ENCODE data around the gene PRR19.

PRR19 gene

GRCh38 chr19:42271861-42272534 is 29.9 kb upstream of the PRR19 start:
- no peak for DNase-seq

GRCh38 chr19:42272535-42272897 is 29.4 kb upstream of the PRR19 start:
- no peak for DNase-seq

- no peak for DNase-seq
These were observed 28.9 kb upstream of the PRR19 start for GRCh38 chr19:42272989-42273406.

- DNase-seq = no peak
These were observed 28.4 kb upstream of the PRR19 start for GRCh38 chr19:42273407-42274064.

GRCh38 chr19:42274065-42274682 is 27.8 kb upstream of the PRR19 start:
- DNase-seq = no peak

GRCh38 chr19:42275103-42275502 is 26.8 kb upstream of the PRR19 start:
- DNase-seq = no peak

GRCh38 chr19:42275517-42275916 is 26.4 kb upstream of the PRR19 start:
- DNase-seq = no peak

GRCh38 chr19:42276284-42276683 is 25.6 kb upstream of the PRR19 start:
- no peak for DNase-seq

- DNase-seq = peak; percentile 6
These were observed 25.1 kb upstream of the PRR19 start for GRCh38 chr19:42276821-42277220.

DNA sequence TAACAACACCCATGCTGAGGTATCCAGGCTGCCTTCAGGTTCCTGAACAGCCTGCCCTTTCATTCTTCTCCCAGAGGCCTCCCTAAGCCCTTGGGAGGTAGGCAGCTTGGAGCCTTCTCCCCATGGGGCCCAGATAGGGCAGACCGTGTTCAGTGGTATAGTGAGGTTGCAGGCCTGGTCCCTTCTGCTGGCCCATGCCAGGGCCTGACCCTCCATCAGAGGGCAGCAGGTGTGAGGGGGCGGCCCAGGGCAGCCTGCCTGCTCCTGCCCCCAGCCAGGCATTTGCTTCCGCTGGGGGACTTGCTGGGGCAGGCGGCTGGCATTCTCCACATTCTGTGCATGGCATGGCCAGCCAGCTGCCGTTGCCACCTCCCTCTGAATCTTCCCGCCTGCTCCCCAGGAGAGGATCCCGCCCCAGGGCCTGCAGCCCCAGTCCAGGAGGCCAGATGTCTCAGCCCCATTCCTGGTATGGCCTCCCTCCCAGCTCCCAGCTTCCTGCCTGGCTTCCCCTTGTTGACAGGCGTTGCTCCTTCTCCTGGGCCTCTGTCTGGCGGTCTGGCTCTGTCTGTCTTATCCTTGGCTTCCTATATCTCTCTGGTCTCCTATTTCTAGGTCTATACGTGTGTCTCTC is 24.0 kb upstream of the PRR19 start:
- DNase-seq = peak; percentile 2

DNA sequence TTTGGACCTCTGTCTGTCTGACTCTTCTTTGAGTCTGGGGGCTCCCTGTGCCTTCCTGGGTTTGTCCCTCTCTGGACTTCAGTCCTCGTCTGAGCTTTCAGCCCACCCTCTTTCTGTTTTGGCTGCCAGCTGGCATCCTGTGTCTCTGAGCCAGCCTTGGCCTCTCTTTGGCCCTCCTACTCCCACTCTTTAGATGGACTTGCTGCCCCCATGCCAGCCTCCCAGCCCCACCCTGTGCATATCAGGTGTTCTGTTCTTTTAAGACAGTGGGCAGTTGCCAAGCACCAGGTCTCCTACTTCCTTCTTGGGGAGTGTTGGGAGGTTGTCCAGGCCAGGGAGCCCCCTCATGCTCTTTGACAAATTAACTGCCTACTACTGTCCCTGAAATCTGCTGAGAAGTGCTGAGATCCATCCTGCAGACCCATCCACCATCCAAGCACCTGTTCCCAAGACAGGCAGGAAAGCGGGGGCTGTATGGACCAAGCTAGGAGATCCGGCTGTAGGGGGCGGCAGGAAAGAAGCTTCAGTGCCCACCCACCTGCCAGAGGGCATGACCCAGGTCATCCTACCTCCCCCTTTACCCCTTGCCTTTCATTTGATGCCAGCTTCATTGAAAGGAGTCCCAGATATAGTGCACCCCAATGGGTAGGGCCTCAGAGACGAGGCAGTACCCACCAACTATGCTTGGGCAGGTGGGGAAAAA is 23.3 kb upstream of the PRR19 start:
- no peak for DNase-seq

- peak; percentile 8 for DNase-seq
These were observed 22.6 kb upstream of the PRR19 start for GRCh38 chr19:42279155-42279901.

DNA sequence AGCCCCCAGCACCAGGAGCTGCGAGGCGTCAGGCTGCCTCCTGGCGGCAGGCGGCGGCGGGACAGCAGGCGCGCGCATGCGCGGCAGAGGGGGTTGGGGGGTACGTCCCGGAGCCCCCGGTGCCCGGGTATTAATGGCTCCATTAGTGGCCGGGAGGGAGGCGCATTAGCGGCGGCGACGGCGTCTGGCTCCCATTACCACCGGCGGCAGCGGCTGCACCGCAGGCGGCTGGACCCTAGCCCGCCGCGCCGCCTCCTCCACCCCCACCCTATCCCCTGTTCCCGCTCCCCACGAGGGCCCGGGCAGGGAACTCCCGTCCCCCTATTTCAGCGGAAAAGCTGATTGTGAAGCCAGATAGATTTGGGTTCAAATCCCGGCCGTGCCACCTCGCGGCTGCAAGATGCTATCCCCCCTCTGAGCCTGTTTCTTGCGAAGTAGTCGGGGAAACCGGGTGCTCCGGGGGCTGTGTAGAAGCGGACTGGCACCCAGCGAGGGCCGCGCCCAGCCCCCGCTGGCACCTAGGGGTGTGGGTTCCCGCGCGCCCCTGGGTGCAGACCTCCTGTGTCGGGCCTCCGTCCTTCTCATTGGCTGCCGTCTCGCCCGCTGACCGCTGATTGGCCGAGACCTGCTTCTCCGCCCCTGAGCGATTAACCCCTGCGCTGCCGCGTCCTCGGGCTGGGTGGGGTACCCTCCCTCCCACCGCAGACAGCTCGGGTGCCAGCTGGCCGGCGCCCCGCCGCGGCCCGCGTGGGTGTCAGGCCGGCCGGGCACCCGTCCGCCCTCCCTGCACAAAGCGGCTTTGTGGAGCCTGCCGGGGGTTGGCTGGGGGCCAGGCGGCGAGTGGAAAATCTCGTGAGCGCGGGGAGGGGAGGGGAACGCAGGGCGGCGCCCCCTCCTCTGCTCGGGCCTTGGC is 21.8 kb upstream of the PRR19 start:
- DNase-seq = peak; percentile 68

DNA sequence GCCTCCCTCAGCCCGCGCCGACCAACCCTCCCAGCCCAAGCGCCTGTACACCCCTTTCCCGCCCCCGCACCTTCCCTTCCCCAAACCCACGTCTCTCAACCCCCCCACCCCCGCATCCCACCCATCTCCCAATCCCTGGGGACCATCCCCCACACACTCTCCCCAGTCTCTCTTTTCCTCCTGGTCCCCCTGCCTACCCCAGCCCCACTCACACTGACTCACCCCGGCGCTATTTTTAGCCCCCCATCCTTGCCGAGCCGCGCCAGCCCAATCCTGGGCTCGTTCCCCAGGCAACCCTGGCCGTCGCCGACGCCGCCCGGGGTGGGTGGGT is 21.2 kb upstream of the PRR19 start:
- no peak for DNase-seq

- DNase-seq = no peak
These were observed 20.6 kb upstream of the PRR19 start for GRCh38 chr19:42281146-42281826.

DNA sequence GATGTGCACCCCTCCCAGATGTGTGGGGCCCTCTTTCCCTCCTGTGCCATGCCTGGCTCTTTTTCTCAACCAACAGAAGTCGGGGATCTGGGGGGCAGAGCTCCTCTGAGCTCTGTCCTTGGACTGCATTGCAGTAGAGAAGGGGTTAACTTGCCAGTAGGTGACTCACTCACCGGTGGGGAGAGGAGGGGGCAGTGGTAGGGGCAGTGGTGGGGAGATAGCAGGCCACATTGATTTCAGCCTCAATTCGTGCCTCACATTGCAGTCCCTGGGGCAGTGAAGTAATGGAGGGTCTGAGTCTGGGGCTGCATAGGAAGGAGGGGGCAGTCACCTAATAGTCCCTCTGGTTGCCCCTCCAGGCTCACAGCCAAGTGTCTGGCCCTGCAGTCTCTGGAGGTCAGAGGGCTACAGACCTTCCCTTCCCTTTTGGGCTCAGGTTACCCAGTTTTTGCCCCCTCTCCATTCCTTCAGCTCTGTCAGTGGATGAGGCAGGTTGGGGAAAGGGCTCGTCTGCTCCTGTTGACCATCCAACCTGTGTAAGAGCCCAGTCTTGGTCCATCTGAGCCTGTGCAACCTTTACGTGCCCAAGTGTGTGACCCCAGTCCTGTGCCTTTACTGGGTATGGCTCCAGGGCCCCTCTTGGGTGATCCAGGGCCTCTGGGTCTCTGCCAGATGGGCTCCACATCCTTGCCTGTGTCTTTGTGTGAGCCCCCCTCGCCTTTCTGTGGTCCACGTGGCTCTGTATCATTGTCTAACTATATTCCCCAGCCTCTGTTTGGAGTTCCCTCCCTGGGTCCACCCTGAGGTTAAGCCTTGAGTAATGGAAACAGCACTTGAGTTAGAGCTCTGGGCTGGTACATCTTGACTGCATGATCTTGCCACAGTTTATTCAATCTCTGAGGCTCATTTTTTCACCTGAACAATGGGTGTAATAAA is 19.8 kb upstream of the PRR19 start:
- DNase-seq = peak; percentile 26

DNA sequence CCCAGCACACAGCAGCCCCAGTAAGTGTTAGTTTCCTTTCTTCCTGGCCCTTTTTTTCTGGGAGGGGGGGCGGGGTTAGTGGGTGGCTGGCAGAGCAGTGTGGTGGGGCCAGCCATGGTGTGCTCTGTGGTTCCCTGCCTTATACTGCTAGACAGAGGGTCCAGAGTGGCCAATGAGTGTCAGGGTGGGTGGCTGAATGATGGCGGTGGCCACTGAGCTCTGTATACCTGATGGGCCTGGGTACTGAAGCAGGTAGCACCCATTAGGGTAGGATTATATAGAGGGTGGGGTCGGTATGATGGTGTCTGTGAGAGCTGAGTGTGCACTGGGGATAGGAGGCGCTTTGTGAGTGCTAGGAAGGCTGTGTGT is 19.1 kb upstream of the PRR19 start:
- DNase-seq = no peak

DNA sequence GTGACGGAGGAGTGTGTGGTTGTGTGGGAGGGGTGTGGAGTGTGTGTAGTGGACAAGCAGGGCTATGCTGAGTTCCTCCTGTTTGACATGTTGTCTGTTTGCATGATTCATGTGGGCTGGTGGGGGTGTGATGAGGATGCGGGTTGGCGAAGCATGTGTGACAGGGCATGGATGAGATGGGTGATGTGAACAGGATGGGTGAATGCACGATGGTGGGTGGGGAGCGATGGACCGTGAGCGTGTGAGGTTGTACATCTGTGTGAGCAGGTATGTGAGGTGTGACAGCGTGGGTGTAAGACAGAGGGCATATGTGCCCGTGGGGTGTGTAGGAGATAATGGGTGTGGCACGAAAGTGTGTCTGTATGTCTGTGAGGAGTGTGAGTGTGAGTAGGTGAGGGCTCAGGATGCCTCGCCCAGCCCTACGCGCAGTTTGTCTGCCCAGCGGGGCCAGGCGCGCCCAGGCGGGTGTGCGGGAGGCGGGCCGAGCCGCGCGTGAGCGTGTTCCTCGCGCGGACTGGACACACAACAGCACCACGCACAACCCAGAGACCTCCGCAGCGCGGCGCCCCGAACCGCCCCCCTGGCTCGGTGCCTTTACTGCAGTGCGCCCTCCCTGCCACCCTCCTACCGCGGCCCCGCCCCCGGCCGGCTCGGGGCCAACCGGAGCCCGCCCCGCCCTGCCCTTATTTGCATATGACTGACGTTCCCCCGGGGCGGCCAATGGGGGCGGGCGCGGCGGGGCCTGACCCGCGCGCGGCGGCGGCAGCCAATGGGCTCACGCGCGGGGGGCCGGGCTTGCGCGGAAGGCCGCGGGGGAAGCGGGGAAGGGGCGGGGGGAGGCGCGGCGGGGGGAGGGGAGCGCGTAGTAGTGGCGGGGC is 18.5 kb upstream of the PRR19 start:
- peak; percentile 77 for DNase-seq

DNA sequence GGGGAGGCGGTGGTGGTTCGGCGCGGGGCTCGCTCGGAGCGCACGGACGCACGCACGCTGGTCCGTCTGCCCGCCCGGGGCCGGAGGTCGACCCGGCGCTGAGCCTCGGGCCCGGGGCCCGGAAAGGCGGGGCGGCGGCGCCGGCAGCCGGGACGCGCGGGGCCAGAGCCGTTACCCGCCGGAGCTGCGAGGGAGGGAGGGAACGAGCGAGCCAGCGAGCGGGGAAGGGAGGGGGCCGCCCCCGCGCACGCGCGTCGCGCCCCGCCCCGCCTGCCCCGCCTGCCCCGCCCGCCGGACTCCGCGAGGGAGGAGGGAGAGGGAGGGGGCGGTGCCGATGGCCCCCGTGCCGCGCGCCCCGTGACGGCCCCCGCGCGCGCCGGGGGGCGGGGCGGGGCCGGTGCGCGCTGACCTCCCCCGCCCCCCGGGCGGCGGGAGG is 17.8 kb upstream of the PRR19 start:
- DNase-seq = peak; percentile 37
